ENCODE results near the gene UQCRQ.

The UQCRQ gene

GRCh38 chr5:132871459-132872284 is 5.2 kb downstream of the UQCRQ start:
- DNase-seq: no peak

- no peak for DNase-seq
These were observed 6.3 kb downstream of the UQCRQ start for GRCh38 chr5:132872788-132873118.

DNA sequence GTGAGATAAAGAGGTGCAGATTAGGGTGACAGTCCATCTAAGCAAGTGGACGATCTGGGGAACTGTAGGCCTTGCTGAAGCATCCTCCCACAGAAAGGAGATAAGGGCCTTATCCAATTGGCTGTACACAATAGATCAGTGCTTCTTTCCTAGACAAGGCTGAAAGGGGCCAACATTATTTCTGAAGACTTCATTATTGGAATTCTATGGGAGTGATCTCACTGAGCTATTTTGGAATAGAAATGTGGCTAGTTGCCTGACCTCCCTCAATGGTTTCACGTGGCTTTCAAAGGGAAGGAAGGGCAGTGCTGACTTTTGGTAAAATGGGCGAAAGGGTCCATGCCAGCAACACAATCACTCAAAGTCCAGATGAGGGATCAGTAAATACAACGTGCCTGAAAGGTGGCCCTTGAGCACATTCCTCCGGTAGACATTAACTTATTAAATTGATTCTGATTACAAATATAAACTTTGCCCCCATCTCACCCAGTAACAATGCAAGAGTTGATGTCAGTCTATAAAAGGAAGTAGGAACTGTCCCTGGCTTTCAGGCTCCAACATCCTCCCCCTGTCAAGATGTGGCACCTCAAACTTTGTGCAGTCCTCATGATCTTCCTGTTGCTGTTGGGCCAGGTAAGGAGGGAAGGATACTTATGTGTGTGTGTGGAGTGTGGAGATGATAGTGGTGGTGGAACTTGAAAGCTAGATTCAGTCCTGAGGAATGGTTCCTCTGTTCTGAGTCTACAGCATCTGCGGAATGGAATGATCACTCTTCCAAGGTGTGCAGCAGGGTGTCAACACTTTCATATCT is 6.9 kb downstream of the UQCRQ start, which contains the start of gene LEAP2:
LEAP2 (plus strand) TSS at position 550 of the 811 bp plus-strand sequence; CDS start at position 577, 27 bp downstream.
- DNase-seq: no peak

GRCh38 chr5:132873930-132874271 is 7.5 kb downstream of the UQCRQ start:
- no peak for DNase-seq

DNA sequence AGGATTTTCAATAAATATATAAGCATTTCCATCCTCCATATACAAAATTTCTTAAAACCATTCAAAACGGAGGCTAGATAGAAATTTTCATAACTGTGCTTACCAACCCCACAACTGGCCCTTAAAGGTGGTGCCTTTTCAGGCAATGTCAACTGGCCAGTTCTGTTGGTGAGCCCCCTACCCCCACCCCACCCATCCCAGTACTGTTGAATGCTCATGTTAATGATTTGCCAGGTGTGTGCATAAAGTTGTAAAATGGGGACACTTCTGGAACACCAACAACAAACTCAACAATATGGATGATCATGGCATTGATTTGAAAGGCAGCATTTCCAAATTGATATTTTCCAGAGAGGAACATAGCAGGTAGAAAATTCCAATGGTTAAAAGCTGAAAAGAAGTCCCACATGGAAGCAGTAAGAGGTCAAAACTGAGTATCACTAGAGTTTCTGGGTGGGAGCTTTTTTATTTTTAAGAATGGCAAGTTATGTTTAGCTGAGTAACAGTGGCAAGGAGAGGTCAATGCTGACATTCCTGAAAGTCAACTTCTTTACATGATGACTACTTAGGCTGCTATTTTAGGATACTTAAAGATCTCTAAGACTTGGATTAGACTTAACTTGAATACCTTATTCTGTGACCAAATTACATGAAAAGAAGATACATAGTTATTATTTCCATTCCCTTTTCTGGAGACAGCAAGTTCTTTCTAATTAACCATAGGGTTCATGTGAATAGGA is 9.7 kb downstream of the UQCRQ start:
- no peak for DNase-seq

DNA sequence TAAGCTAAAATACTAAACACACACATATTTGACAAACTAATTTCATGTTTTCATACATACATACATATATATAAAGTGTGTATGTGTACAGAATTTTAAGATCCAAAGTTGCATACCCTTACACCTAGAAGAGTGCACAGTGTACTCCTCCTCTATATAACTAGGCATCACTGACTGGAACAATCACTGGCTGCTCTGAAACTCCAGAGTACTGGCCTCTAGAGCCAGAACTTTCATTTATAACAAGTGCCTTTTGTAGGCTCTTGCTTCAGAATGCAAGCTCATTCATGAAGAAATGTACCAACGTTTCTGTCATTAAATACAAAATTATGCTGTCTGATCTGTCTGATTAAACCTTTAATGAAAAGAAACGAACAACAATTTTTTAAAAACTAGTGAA is 11.0 kb downstream of the UQCRQ start:
- no peak for DNase-seq

GRCh38 chr5:132877938-132878337 is 11.5 kb downstream of the UQCRQ start:
- DNase-seq: no peak

DNA sequence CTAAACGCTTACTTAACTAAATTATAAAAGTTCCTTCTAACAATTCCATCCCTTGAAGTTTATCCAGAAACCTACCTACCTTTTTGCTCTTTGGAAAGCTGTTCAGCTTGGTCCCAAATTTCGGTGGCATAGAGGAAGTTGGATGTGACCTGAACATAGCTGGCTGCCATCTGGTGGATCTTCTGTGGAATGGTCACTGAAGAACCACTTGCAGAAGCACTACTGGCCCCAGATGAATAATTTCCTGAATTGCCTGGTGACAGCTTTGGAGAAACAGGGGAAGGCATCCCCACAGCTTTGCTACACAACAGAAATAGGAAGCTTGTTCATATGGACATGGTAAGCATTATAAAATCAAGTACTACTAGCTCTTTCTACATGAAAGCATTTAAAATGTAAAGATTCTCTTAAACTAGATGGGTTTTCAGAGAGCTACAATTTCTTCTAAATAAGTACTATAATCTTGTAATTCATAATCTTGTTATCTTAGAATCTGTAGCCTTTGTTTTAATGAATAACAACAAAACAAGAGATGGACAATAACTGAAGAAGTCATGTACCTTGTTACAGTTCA is 16.9 kb downstream of the UQCRQ start:
- peak in 3 of 5 experiments; percentile 3 to 42 (median 6) for DNase-seq

DNA sequence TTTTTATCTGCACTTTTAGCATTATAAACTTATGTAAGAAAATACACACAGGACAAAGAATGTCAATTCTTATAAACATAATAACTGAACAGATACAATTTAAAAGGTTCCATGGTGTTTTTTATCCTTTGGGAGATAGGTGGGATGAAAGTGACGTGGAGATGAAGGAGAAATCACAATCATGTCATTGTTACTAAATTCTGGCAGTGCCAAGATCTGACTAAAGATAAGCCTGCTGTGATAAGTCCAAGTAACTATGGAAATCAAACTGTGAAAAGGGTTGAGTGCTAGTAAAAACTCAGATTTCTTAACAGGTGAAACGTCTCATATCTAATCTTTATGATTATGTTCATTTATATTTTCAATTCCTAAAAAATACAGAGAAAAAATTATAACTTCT is 18.1 kb downstream of the UQCRQ start:
- DNase-seq: no peak

- DNase-seq: no peak
These were observed 19.8 kb downstream of the UQCRQ start for GRCh38 chr5:132886064-132886823.

- no peak for DNase-seq
These were observed 20.8 kb downstream of the UQCRQ start for GRCh38 chr5:132887283-132887682.

DNA sequence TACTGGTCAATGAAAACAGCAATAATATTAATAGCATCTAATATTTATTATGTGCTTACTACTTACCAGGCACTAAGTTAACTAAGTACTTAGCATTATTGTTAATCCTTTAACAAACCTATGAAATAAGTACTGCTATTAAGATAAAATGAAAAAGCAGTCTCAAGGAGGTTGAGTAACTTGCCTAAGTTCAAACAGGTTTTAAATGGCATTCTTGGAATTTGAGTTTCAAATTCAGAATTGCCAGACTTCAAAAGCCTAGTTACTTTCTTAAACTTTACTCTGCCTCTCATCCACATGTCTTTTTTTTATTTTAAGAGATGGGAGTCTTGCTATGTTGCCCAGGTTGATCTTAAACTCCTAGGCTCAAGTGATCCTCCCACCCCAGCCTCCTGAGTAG is 23.1 kb downstream of the UQCRQ start:
- no peak for DNase-seq

GRCh38 chr5:132890817-132891216 is 24.4 kb downstream of the UQCRQ start:
- DNase-seq: no peak

GRCh38 chr5:132895719-132896305 is 29.4 kb downstream of the UQCRQ start:
- DNase-seq: no peak

DNA sequence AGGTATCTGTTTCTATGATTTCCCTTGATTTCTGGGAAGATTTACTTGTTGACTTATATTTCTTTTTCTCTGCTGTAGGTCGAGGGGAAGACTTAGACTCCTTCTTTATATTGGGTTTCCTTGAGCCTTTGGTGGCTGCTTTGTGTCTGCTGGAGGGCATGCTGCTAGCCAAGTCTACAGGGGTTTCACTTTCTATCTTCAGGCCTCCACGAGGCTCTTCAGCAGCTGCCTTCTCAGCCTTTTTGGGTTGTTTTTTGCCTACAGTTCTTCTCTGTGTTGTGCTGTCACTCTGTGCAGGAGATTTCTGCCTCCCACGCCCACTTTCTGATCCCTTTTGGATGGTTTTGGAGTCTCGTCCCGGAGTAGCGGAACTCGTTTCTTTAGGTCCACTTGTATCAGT is 30.2 kb downstream of the UQCRQ start:
- DNase-seq: peak in 1 of 5 experiments; percentile 24

DNA sequence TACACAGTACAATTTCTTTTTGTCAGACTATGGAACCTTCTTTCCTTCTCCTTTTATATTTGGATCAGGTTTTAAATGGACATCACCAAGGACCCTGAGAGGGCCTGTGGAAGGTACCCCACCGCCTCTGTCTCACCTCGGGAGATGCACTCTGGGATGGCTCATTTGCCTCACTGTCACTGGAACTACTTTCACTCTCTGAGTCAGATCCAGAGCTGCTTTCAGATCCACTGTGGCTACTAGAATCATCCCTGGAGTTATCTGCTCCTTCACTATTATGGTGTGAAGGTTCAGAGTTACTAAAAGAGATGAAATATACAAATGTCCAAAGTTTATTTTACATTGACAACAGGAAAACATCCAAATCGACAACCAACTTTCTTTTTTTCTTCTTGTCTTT is 31.7 kb downstream of the UQCRQ start:
- DNase-seq: no peak

- no peak for DNase-seq
These were observed 34.6 kb downstream of the UQCRQ start for GRCh38 chr5:132901036-132901435.

- no peak for DNase-seq
These were observed 35.3 kb downstream of the UQCRQ start for GRCh38 chr5:132901730-132902129.

DNA sequence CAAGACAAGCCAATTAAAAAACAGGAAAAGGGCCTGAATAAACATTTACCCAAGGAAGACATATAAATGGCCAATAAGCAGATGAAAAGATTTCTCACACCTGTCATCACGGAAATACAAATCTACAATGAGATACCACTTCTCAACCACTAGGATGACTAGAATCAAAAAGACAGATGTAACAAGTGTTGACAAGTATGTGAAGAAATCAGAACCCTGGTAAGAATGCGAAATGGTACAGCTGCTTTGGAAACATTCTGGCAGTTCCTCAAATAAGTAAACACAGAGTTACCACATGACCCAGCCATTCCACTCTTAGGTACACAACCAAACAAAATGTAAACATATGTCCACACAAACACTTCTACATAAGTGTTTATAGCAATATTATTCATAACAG is 39.5 kb downstream of the UQCRQ start:
- DNase-seq: peak in 1 of 5 experiments; percentile 9

- DNase-seq: no peak
These were observed 40.7 kb downstream of the UQCRQ start for GRCh38 chr5:132907161-132907560.

GRCh38 chr5:132909702-132910101 is 43.3 kb downstream of the UQCRQ start:
- DNase-seq: no peak

GRCh38 chr5:132915681-132916080 is 49.2 kb downstream of the UQCRQ start:
- DNase-seq: no peak
